ENCODE results near the gene CFDP1.

Gene CFDP1

DNA sequence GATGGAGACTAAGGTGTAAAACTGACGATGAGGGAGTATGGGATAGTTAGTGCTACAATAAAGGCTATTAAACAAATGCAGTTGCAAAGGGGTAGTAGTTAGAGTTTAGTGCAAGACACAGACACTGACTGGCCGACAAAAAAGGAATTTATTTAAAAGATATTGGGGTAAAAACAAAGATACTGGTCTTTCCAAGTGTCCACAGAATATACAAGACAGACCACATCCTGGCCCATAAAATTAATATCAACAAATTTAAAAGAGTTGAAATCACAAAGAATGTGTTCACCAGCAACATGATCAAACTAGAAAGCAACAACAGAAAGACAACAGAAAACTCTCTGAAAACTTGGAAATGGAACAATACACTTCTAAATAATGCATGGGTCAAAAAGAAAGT is 54.7 kb downstream of the CFDP1 start:
- Histone ChIP-seq H3K27me3 (ENCODE audit: control insufficient read depth, insufficient read depth, low read length) (no peaks in the 10 kb centered on the region), H3K9ac (ENCODE audit: low read depth, low read length) (no peak overlapping the region), H3K9me3 (ENCODE audit: control insufficient read depth, insufficient read depth, low read length) (no peaks in the 10 kb centered on the region), H3K36me3 (ENCODE audit: control insufficient read depth, insufficient read depth, low read length) (no peaks in the 10 kb centered on the region), H3K4me3 (ENCODE audit: low read depth, low read length) (no peak overlapping the region), H3K4me1 (ENCODE audit: control insufficient read depth, insufficient read depth, low read length) (peaks cover 4% of the 10 kb centered on the region)

DNA sequence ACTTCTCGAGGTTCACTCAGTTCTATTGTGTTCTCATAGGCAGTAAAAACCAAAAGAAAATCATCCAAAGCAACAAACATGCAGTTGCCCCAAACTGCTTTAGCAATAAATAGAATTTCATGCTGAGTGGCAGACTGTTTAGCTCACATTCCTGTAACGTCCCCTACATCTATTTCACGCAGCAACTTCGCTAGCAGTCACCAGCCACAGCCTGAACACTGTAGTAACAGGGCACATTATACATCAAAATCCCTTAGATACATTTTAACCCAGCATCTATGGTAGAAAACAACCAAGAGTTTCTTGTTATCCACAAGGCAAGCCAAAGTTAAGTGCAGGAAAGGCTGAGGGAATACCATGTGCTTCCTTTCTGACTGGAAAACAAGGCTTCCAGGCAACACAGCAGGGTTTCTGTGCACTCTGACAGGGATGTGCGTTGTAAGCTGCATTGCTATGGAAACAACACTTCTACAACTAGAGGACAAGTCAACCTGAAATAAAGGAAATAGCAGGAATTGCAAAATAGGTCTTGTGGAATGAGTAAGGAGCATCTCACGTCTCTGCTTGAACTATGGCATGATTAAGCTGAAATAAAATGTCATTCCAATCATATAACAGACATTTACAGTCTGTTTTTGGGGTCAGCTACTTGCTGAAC is 55.4 kb downstream of the CFDP1 start:
- H3K9me3 ChIP-seq (ENCODE audit: control insufficient read depth, insufficient read depth, low read length): no peaks in the 10 kb centered on the region
- H3K9ac ChIP-seq (ENCODE audit: low read depth, low read length): no peak overlapping the region
- no peaks in the 10 kb centered on the region for H3K27me3 ChIP-seq (ENCODE audit: control insufficient read depth, insufficient read depth, low read length)
- H3K4me1 ChIP-seq (ENCODE audit: control insufficient read depth, insufficient read depth, low read length): peaks cover 4% of the 10 kb centered on the region
- H3K36me3 ChIP-seq (ENCODE audit: control insufficient read depth, insufficient read depth, low read length): no peaks in the 10 kb centered on the region
- no peak overlapping the region for H3K4me3 ChIP-seq (ENCODE audit: low read depth, low read length)

DNA sequence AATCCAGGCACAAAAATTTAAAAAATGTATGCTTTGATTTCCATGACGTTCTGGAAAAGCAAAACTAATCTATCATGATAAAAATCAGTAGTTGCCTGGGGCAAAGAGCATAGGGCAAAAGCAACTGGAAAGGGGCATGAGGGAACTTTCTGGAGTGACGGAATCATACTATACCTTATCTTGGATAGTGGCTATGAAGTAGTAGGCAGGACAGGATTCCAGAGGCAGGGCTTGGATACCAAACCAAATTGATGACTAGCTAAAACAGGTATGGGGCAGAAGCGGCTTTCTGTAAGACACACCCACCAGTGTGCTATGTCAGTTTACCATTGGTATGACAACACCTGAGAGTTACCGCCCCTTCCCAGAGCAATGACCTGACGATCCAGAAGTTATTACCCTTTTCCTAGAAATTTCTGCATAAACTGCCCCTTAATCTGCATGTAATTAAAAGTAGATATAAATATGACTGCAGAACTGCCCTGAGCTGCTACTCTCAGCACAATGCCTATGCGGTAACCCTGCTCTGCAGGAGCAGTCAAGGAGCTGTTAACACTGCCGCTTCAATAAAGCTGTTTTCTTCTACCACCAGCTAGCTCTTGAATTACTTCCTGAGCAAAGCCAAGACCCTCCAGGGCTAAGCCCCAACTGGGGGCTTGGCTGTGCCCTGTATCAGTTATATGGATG is 56.7 kb downstream of the CFDP1 start:
- Histone ChIP-seq H3K36me3 (ENCODE audit: control insufficient read depth, insufficient read depth, low read length) (no peaks in the 10 kb centered on the region), H3K4me1 (ENCODE audit: control insufficient read depth, insufficient read depth, low read length) (peaks cover 4% of the 10 kb centered on the region), H3K9ac (ENCODE audit: low read depth, low read length) (no peak overlapping the region), H3K27me3 (ENCODE audit: control insufficient read depth, insufficient read depth, low read length) (no peaks in the 10 kb centered on the region), H3K4me3 (ENCODE audit: low read depth, low read length) (no peak overlapping the region), H3K9me3 (ENCODE audit: control insufficient read depth, insufficient read depth, low read length) (no peaks in the 10 kb centered on the region)

DNA sequence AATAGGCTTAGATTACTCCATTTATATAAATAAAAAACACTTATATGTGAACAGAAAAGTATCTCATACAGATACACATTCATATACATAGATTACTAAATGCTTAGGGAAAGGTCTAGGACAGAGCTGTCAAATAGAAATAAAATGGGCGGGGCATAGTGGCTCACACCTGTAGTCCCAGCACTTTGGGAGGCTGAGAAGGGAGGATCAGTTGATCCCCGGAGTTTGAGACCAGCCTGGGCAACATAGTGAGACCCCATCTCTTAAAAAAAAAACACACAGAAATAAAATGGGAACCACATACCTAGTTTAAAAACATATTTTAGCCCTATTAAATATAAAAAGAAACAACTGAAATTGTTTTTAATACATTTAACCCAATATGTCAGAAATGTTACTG is 58.9 kb downstream of the CFDP1 start:
- Histone ChIP-seq H3K4me1 (ENCODE audit: control insufficient read depth, insufficient read depth, low read length) (peaks cover 4% of the 10 kb centered on the region), H3K27me3 (ENCODE audit: control insufficient read depth, insufficient read depth, low read length) (no peaks in the 10 kb centered on the region), H3K36me3 (ENCODE audit: control insufficient read depth, insufficient read depth, low read length) (no peaks in the 10 kb centered on the region), H3K9me3 (ENCODE audit: control insufficient read depth, insufficient read depth, low read length) (no peaks in the 10 kb centered on the region), H3K9ac (ENCODE audit: low read depth, low read length) (no peak overlapping the region), H3K4me3 (ENCODE audit: low read depth, low read length) (no peak overlapping the region)

DNA sequence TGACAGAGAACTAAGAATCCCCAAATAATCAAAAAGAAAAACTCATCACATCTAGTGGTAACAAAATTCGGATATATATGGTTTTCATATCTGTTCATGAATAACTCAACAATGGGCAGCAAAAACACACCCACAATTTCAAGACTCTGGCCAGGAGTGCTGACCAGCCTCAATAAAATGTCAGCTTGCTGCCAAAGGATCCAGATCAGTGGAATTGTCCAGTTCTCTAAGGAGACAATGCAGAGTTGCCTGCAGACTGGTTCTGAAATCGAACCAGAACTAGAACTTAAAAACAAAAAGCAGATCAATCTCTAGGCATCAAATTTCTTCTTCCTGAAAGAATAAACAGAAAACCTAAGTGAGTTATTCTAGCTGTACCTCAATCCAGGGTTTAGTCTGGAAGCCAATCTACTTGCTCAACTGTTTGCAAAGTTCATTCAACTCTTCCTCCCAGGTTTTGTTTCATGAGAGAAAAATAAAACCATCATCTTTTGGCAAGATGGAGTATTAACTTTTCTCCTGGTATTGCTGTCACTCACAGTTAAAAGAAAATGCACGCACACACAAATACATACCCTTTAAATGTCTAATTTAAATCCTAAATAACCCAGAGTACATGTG is 61.0 kb downstream of the CFDP1 start:
- Histone ChIP-seq H3K9ac (ENCODE audit: low read depth, low read length) (no peak overlapping the region), H3K9me3 (ENCODE audit: control insufficient read depth, insufficient read depth, low read length) (no peaks in the 10 kb centered on the region), H3K4me3 (ENCODE audit: low read depth, low read length) (no peak overlapping the region), H3K4me1 (ENCODE audit: control insufficient read depth, insufficient read depth, low read length) (no peaks in the 10 kb centered on the region), H3K27me3 (ENCODE audit: control insufficient read depth, insufficient read depth, low read length) (no peaks in the 10 kb centered on the region), H3K36me3 (ENCODE audit: control insufficient read depth, insufficient read depth, low read length) (no peaks in the 10 kb centered on the region)

DNA sequence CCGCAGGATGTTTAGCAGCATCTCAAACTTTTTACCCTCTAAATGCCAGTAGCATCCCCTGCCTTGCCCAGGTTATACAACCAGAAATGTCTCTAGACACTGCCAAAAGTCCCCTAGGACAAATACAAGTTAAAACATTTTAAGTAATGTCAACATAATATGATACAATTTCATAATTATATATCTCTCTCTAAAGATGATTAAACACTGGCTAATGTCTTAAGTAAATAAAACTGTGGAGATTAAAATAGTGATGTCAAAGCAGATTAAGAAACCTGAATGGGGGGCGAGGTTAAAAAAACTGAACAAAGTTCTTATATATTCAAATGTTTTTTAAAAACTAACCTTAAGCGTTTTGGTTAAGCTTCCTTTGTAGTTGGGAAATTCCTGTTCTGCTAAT is 62.1 kb downstream of the CFDP1 start:
- Histone ChIP-seq H3K9me3 (ENCODE audit: control insufficient read depth, insufficient read depth, low read length) (no peaks in the 10 kb centered on the region), H3K9ac (ENCODE audit: low read depth, low read length) (no peak overlapping the region), H3K27me3 (ENCODE audit: control insufficient read depth, insufficient read depth, low read length) (no peaks in the 10 kb centered on the region), H3K36me3 (ENCODE audit: control insufficient read depth, insufficient read depth, low read length) (no peaks in the 10 kb centered on the region), H3K4me3 (ENCODE audit: low read depth, low read length) (no peak overlapping the region), H3K4me1 (ENCODE audit: control insufficient read depth, insufficient read depth, low read length) (no peaks in the 10 kb centered on the region)

DNA sequence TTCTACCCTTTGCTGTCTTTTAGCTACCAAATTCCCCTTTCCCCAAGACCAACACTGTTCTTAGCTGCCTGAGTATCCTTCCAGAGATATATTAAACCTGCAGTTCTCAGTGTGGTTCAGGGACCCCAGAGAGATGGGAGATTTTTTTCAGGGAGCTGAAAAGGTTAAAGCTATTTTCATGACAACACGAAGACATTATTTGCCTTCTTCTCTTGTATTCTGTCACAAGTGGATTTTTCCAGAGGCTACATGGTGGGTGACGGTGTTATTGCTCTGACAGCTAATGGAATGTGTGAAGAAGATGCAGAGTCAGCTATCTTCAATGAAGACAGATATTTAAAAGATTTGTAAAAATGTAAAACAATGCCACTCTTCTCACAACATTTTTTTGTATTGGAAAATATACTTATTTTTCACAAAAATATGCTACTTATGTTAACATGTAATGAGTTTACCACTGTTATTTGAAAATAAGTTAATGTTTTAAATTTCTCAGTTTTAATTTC is 69.0 kb downstream of the CFDP1 start:
- H3K27me3 ChIP-seq (ENCODE audit: control insufficient read depth, insufficient read depth, low read length): no peaks in the 10 kb centered on the region
- H3K36me3 ChIP-seq (ENCODE audit: control insufficient read depth, insufficient read depth, low read length): no peaks in the 10 kb centered on the region
- no peaks in the 10 kb centered on the region for H3K9me3 ChIP-seq (ENCODE audit: control insufficient read depth, insufficient read depth, low read length)
- H3K9ac ChIP-seq (ENCODE audit: low read depth, low read length): no peak overlapping the region
- no peak overlapping the region for H3K4me3 ChIP-seq (ENCODE audit: low read depth, low read length)
- no peaks in the 10 kb centered on the region for H3K4me1 ChIP-seq (ENCODE audit: control insufficient read depth, insufficient read depth, low read length)

DNA sequence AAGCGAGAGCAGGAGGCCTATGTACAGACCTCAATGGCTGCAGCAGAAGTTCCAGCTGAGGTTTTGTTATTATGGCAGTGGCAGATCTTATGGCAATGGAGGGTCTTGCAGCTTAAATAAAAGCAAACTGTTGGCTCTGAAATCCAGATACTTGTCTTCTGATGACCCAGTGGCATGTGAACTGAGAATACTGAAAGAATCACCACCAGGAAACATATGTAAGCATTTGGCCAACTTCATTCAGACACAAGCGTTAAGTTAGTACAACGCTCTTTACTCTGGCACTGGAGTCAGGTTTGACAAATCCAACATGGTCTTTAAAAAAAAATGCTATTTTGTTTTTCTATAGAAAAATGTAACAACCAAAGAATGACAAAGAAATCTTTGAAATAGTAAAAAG is 70.5 kb downstream of the CFDP1 start:
- no peaks in the 10 kb centered on the region for H3K27me3 ChIP-seq (ENCODE audit: control insufficient read depth, insufficient read depth, low read length)

DNA sequence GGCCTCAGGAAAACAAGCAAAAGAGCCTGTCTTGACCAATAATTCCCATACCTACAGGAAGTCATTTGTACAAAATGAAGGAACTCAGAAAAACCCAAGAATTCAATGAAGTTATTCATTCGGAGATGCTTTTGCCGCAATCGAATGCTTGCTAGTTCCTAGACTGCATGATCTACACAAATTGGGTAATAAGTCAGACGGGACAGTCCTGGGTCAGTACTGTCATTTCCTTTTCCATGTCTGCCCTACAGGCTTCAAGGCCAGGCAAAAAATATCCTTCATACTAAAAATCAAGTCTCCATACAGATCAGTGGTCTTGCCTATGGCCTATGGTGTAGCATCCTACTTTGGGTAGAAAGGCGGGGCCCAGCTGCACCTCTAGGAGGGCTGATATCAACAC is 71.4 kb downstream of the CFDP1 start:
- Histone ChIP-seq H3K27me3 (ENCODE audit: control insufficient read depth, insufficient read depth, low read length) (no peaks in the 10 kb centered on the region), H3K4me3 (ENCODE audit: low read depth, low read length) (no peak overlapping the region), H3K4me1 (ENCODE audit: control insufficient read depth, insufficient read depth, low read length) (no peaks in the 10 kb centered on the region), H3K9me3 (ENCODE audit: control insufficient read depth, insufficient read depth, low read length) (no peaks in the 10 kb centered on the region), H3K9ac (ENCODE audit: low read depth, low read length) (no peak overlapping the region), H3K36me3 (ENCODE audit: control insufficient read depth, insufficient read depth, low read length) (no peaks in the 10 kb centered on the region)

More for the DNA sequence above, 70.5 kb downstream of the CFDP1 start:
- no peak overlapping the region for H3K9ac ChIP-seq (ENCODE audit: low read depth, low read length)
- H3K4me1 ChIP-seq (ENCODE audit: control insufficient read depth, insufficient read depth, low read length): no peaks in the 10 kb centered on the region
- no peaks in the 10 kb centered on the region for H3K36me3 ChIP-seq (ENCODE audit: control insufficient read depth, insufficient read depth, low read length)
- H3K4me3 ChIP-seq (ENCODE audit: low read depth, low read length): no peak overlapping the region
- no peaks in the 10 kb centered on the region for H3K9me3 ChIP-seq (ENCODE audit: control insufficient read depth, insufficient read depth, low read length)

DNA sequence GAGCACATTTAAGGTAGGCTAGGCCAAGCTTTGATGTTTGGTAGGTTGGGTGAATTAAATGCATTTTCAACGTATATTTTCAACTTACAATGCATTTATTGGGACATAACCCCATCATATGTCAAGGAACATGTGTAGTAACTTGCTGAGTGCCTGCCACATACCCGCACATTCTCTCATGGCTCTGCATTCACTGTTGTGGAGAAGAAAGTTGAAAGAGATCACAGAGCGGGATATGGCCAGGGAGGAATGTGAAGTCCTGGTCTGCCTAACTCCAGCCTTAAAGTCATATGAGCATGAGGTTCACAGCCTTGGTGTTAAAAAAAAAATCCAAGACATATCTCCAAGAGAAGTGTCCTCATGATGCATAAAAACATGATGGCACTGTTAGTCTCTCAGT is 79.1 kb downstream of the CFDP1 start:
- Histone ChIP-seq H3K36me3 (ENCODE audit: control insufficient read depth, insufficient read depth, low read length) (no peaks in the 10 kb centered on the region), H3K4me1 (ENCODE audit: control insufficient read depth, insufficient read depth, low read length) (no peaks in the 10 kb centered on the region), H3K9me3 (ENCODE audit: control insufficient read depth, insufficient read depth, low read length) (no peaks in the 10 kb centered on the region), H3K27me3 (ENCODE audit: control insufficient read depth, insufficient read depth, low read length) (no peaks in the 10 kb centered on the region), H3K4me3 (ENCODE audit: low read depth, low read length) (no peak overlapping the region), H3K9ac (ENCODE audit: low read depth, low read length) (no peak overlapping the region)

DNA sequence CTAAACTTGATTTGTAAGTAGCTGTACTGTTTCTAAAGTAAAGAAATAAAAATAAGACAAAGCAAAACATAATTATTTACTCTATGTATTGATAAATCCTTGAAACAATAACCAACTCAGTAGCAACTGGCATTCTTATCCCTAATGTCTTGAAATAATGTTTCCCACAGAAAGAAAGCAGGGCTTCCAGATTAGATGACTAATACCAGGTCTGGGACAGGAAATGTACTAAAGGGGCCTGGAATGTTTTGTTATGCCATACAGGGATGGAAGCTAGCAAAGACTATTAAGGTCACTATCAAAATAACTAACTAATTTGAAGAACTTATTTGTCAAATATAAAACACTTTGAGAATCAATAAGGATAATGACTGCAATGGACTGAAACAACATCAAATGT is 82.1 kb downstream of the CFDP1 start:
- H3K27me3 ChIP-seq (ENCODE audit: control insufficient read depth, insufficient read depth, low read length): no peaks in the 10 kb centered on the region
- H3K4me3 ChIP-seq (ENCODE audit: low read depth, low read length): no peak overlapping the region
- H3K4me1 ChIP-seq (ENCODE audit: control insufficient read depth, insufficient read depth, low read length): no peaks in the 10 kb centered on the region
- no peak overlapping the region for H3K9ac ChIP-seq (ENCODE audit: low read depth, low read length)
- H3K9me3 ChIP-seq (ENCODE audit: control insufficient read depth, insufficient read depth, low read length): no peaks in the 10 kb centered on the region
- no peaks in the 10 kb centered on the region for H3K36me3 ChIP-seq (ENCODE audit: control insufficient read depth, insufficient read depth, low read length)

DNA sequence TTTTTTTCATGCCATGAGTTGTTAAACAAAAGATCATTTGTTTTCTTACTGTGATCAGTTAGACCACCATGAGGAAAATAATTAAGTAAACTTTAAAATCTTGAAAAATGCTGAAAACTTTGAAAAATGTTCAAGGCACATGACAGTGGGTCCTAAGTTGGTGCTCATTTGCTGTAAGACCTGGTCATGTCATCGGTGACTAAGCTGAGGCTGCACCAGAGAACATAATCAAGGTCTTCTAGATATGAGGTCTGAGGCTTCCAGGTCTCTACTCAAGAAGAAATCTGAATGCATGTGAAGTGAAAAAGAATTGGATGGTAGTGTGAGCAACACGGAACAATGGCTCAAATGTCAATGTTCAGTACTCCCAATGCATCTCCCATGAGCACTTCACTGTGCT is 87.6 kb downstream of the CFDP1 start:
- Histone ChIP-seq H3K36me3 (ENCODE audit: control insufficient read depth, insufficient read depth, low read length) (peaks cover 3% of the 10 kb centered on the region), H3K9me3 (ENCODE audit: control insufficient read depth, insufficient read depth, low read length) (no peaks in the 10 kb centered on the region), H3K4me1 (ENCODE audit: control insufficient read depth, insufficient read depth, low read length) (peaks cover 4% of the 10 kb centered on the region), H3K9ac (ENCODE audit: low read depth, low read length) (no peak overlapping the region), H3K27me3 (ENCODE audit: control insufficient read depth, insufficient read depth, low read length) (no peaks in the 10 kb centered on the region), H3K4me3 (ENCODE audit: low read depth, low read length) (no peak overlapping the region)

Measured in iPS-15b (cell line).